SK-N-SH (cell line): ENCODE data around the gene NDUFS6. TPM values are rescaled to one million over a fixed set of nuclear protein-coding genes. Genes with fewer than 3 reads are reported as not detected.

Experiments used
- CTCF ChIA-PET: fragments of 300-600, 350-600 bp; formaldehyde crosslinking; extraction: SDS; loops from one replicate; lab custom pipeline; 2021; lab: Yijun Ruan, JAX
- POLR2A ChIA-PET: fragments of 350-600 bp; sonication (Branson Sonifier 250); formaldehyde crosslinking; extraction: SDS; loops from one replicate; lab custom pipeline; 2020; ENCODE audit warnings: antibody characterized with exemption, inconsistent platforms; lab: Yijun Ruan, JAX
- DNase-seq: peaks from one replicate; pipeline ENCODE4 v3.0.0; 2012
- H2AFZ ChIP-seq: fragments of 200-600 bp; sonication (generic); 2 replicates; pipeline ENCODE4 v1.8.1; 2016; ENCODE audit warnings: antibody characterized with exemption, mild to moderate bottlenecking, low read depth
- H3F3A ChIP-seq: fragments of 200-600 bp; sonication (generic); replicated peaks from 2 replicates; pipeline ENCODE3; 2016; ENCODE audit warnings: antibody characterized with exemption, mild to moderate bottlenecking; ENCODE audit not compliant: insufficient read depth
- H3K27ac ChIP-seq, 2 experiments: fragments of 200-500 bp in 1 of 2; fragments of 200-600 bp in 1 of 2; sonication (Bioruptor generic) in 1 of 2; sonication (generic), shearing (Covaris generic) in 1 of 2; 2 replicates each; pipeline versions ENCODE4 v1.5.1 to v1.6.1; 2014 to 2016; ENCODE audit warnings: low read depth in 2 of 2, inconsistent platforms in 1 of 2, low read length in 1 of 2, mild to moderate bottlenecking in 1 of 2, mixed read lengths in 1 of 2
- H3K27me3 ChIP-seq: fragments of 200-600 bp; sonication (generic), shearing (Covaris generic); 2 replicates; pipeline ENCODE4 v1.6.1; 2016; ENCODE audit warnings: mixed run types; ENCODE audit not compliant: insufficient read depth
- H3K36me3 ChIP-seq, 2 experiments: fragments of 200-500 bp in 1 of 2; fragments of 200-600 bp in 1 of 2; sonication (Bioruptor generic) in 1 of 2; sonication (generic) in 1 of 2; replicated peaks in 1 of 2; 2 replicates each; pipeline versions ENCODE3 to v1.5.1; 2014 to 2016; ENCODE audit warnings: low read length in 1 of 2, mild to moderate bottlenecking in 1 of 2; ENCODE audit not compliant: insufficient read depth in 2 of 2, control insufficient read depth in 1 of 2
- H3K4me1 ChIP-seq, 2 experiments: fragments of 200-500 bp in 1 of 2; fragments of 200-600 bp in 1 of 2; sonication (Bioruptor generic) in 1 of 2; sonication (generic), shearing (Covaris generic) in 1 of 2; 2 replicates each; pipeline versions ENCODE4 v1.5.1 to v1.6.1; 2014 to 2016; ENCODE audit warnings: low read depth in 1 of 2, low read length in 1 of 2, mixed run types in 1 of 2; ENCODE audit not compliant: insufficient read depth in 2 of 2, control insufficient read depth in 1 of 2
- H3K4me2 ChIP-seq: fragments of 200-600 bp; sonication (generic), shearing (Covaris generic); 2 replicates; pipeline ENCODE4 v1.6.1; 2017; ENCODE audit warnings: mixed run types
- H3K4me3 ChIP-seq, 2 experiments: fragments of 200-500 bp in 1 of 2; fragments of 200-600 bp in 1 of 2; sonication (Bioruptor generic) in 1 of 2; sonication (generic), shearing (Covaris generic) in 1 of 2; 2 replicates each; pipeline versions ENCODE4 v1.5.1 to v1.8.1; 2014 to 2016; ENCODE audit warnings: low read depth in 2 of 2, inconsistent platforms in 1 of 2, low read length in 1 of 2, mild to moderate bottlenecking in 1 of 2, mixed read lengths in 1 of 2, moderate library complexity in 1 of 2
- H3K79me2 ChIP-seq: fragments of 200-600 bp; sonication (generic); 2 replicates; pipeline ENCODE4 v1.8.1; 2017; ENCODE audit warnings: mild to moderate bottlenecking; ENCODE audit not compliant: insufficient read depth
- H3K9ac ChIP-seq: fragments of 200-600 bp; sonication (generic); 2 replicates; pipeline ENCODE4 v1.6.1; 2017; ENCODE audit warnings: mixed run types
- H3K9me2 ChIP-seq: fragments of 200-600 bp; sonication (generic); 2 replicates; pipeline ENCODE4 v1.6.1; 2017; ENCODE audit warnings: mixed run types
- H3K9me3 ChIP-seq: fragments of 200-600 bp; sonication (generic); 2 replicates; pipeline ENCODE4 v1.6.1; 2017; ENCODE audit warnings: mixed run types, mild to moderate bottlenecking, moderate library complexity
- H4K20me1 ChIP-seq: fragments of 200-600 bp; sonication (generic); 2 replicates; pipeline ENCODE4 v1.6.1; 2017; ENCODE audit warnings: mild to moderate bottlenecking, mixed run types; ENCODE audit not compliant: insufficient read depth
- EP300 ChIP-seq, 2 experiments: IDR thresholded peaks; 2 replicates each; pipeline versions ENCODE4 v1.4.0 to v1.6.1; 2012; ENCODE audit warnings: borderline replicate concordance in 1 of 2, low read depth in 1 of 2, low read length in 1 of 2
- FOSL2 ChIP-seq: IDR thresholded peaks from 2 replicates; pipeline ENCODE4 v1.4.0; 2012; ENCODE audit warnings: low read depth, mild to moderate bottlenecking, moderate library complexity, borderline replicate concordance
- FOXJ3 ChIP-seq: sonication (generic); formaldehyde crosslinking; IDR thresholded peaks from 2 replicates; pipeline ENCODE4 v1.5.1; 2020; ENCODE audit warnings: mild to moderate bottlenecking, missing genetic modification reagents
- POLR2AphosphoS5 ChIP-seq: IDR thresholded peaks from 2 replicates; pipeline ENCODE4 v1.6.1; 2012; ENCODE audit warnings: low read depth, low read length
- RCOR1 ChIP-seq: fragments of 150-350 bp; IDR thresholded peaks from 2 replicates; pipeline ENCODE4 v1.6.1; 2017; ENCODE audit warnings: antibody characterized with exemption, low read length
- RXRA ChIP-seq: IDR thresholded peaks from 2 replicates; pipeline ENCODE4 v1.4.0; 2012; ENCODE audit warnings: low read depth, mild to moderate bottlenecking, borderline replicate concordance
- TAF1 ChIP-seq: IDR thresholded peaks from 2 replicates; pipeline ENCODE4 v1.6.1; 2012; ENCODE audit warnings: low read depth, mild to moderate bottlenecking, low read length, moderate library complexity, borderline replicate concordance
- TCF12 ChIP-seq: IDR thresholded peaks from 2 replicates; pipeline ENCODE4 v1.4.0; 2012
- TEAD4 ChIP-seq: IDR thresholded peaks from 2 replicates; pipeline ENCODE4 v1.4.0; 2012; ENCODE audit warnings: mild to moderate bottlenecking, borderline replicate concordance; ENCODE audit not compliant: insufficient read depth
- YY1 ChIP-seq: IDR thresholded peaks from 2 replicates; pipeline ENCODE4 v1.4.0; 2012; ENCODE audit warnings: low read depth, mild to moderate bottlenecking
- WGBS: methylation state at CpG from one replicate; pipeline ENCODE4 v1.1.6; 2017; ENCODE audit warnings: low lambda C conversion rate; 5-methylcytosine and 5-hydroxymethylcytosine counted together
- polyA plus RNA-seq, 3 experiments: library from polyadenylated mRNA; depleted of rRNA; stranded (reverse); fragments of >200 nt; gene quantifications; 2 replicates each; pipeline ENCODE4 v1.2.3, GENCODE V29; 2012
- TF ChIP-seq, protein P1 (sequence below): IDR thresholded peaks from 2 replicates; pipeline ENCODE4; 2012
- TF ChIP-seq, protein P2 (sequence below): IDR thresholded peaks from 2 replicates; pipeline ENCODE4 v1.4.0; 2012; ENCODE audit warnings: low read depth, borderline replicate concordance
- TF ChIP-seq, protein P3 (sequence below): IDR thresholded peaks from 2 replicates; pipeline ENCODE4 v1.4.0; 2012; ENCODE audit warnings: low read depth, borderline replicate concordance

The NDUFS6 gene
- polyA plus RNA-seq, 1 of the 3 experiments (the other 2 are of a cell fraction) = 316 TPM

DNA sequence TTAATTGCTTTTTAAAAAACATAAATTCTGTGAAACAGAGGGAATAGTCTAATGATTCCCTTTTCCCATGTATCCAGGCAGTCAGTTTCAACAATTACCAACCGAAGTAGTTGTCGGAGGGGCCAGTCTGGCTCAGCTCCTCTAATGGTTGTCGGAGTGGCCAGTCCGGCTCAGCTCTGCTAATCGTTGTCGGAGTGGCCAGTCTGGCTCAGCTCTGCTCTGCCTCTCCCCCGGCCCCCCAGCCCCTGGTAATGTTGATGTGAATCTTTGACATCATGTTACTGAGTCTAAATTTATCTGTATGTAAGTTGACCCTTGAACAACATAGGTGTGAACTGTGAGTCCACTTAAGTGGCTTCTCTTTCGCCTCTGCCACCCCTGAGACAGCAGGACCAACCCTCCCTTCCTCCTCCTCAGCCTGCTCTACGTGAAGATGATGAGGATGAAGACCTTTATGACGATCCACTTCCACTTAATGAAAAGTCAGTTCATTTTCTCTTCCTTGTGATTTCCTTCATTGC is 9.4 kb downstream of the NDUFS6 start:
- Histone ChIP-seq H3K4me3 (no peak overlapping the region), H3K27me3 (no peaks in the 10 kb centered on the region), H3K27ac (no peak overlapping the region), H3K79me2 (peaks cover 29% of the 10 kb centered on the region; the same call in 1 of the 2 replicates), H3K9me3 (no peaks in the 10 kb centered on the region), H3K9ac (no peak overlapping the region), H4K20me1 (no peaks in the 10 kb centered on the region; the same call in 1 of the 2 replicates), H3K4me2 (no peak overlapping the region), H3K4me1 (no peaks in the 10 kb centered on the region), H2AFZ (no peak overlapping the region), H3F3A (no peaks in the 10 kb centered on the region), H3K36me3 (peaks cover 35 to 92% of the 10 kb centered on the region in 2 experiments), H3K9me2 (no peaks in the 10 kb centered on the region)
- CTCF ChIA-PET = interaction anchor here (0.7 kb wide), 1 partner anchor 18 kb away, joined by 3 read pairs; no protein-coding TSS in a partner anchor
- POLR2A ChIA-PET = no interaction called here
- 95% methylated on average over 10 of the region's 10 CpGs for WGBS
- no peak for DNase-seq
- no peak for TF ChIP-seq YY1
- no peak for TF ChIP-seq TAF1
- no peak for TF ChIP-seq TEAD4
- no peak for TF ChIP-seq POLR2AphosphoS5
- TF ChIP-seq FOSL2 = no peak
- TF ChIP-seq, protein P1, sequence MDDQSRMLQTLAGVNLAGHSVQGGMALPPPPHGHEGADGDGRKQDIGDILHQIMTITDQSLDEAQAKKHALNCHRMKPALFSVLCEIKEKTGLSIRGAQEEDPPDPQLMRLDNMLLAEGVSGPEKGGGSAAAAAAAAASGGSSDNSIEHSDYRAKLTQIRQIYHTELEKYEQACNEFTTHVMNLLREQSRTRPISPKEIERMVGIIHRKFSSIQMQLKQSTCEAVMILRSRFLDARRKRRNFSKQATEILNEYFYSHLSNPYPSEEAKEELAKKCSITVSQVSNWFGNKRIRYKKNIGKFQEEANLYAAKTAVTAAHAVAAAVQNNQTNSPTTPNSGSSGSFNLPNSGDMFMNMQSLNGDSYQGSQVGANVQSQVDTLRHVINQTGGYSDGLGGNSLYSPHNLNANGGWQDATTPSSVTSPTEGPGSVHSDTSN = no peak
- TF ChIP-seq, protein P2, sequence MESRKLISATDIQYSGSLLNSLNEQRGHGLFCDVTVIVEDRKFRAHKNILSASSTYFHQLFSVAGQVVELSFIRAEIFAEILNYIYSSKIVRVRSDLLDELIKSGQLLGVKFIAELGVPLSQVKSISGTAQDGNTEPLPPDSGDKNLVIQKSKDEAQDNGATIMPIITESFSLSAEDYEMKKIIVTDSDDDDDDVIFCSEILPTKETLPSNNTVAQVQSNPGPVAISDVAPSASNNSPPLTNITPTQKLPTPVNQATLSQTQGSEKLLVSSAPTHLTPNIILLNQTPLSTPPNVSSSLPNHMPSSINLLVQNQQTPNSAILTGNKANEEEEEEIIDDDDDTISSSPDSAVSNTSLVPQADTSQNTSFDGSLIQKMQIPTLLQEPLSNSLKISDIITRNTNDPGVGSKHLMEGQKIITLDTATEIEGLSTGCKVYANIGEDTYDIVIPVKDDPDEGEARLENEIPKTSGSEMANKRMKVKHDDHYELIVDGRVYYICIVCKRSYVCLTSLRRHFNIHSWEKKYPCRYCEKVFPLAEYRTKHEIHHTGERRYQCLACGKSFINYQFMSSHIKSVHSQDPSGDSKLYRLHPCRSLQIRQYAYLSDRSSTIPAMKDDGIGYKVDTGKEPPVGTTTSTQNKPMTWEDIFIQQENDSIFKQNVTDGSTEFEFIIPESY = no peak
- TF ChIP-seq, protein P3, sequence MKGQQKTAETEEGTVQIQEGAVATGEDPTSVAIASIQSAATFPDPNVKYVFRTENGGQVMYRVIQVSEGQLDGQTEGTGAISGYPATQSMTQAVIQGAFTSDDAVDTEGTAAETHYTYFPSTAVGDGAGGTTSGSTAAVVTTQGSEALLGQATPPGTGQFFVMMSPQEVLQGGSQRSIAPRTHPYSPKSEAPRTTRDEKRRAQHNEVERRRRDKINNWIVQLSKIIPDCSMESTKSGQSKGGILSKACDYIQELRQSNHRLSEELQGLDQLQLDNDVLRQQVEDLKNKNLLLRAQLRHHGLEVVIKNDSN = no peak
- TF ChIP-seq EP300 (IDR thresholded peaks at IDR 0.05; ENCODE audit: borderline replicate concordance in 1 of 2, low read depth in 1 of 2, low read length in 1 of 2) = no peak
- no peak for TF ChIP-seq FOXJ3 (CRISPR knock-in tag)
- TF ChIP-seq TCF12 = no peak
- TF ChIP-seq RCOR1 = no peak
- TF ChIP-seq RXRA = no peak
